HG02938 (cell line): ENCODE measurements around the gene MESD.
"Not testable (repeated sequence)": the region's sequence is repeated elsewhere in the genome, so short reads cannot be mapped to it uniquely, and the experiment has no call there.

Experiments used
- ATAC-seq: cut with Tn5 transposase; IDR thresholded peaks from one replicate; pipeline ENCODE4 v1.9.1; 2021; ENCODE audit warnings: mild to moderate bottlenecking, moderate library complexity; ENCODE audit not compliant: unreplicated experiment

The MESD gene

DNA sequence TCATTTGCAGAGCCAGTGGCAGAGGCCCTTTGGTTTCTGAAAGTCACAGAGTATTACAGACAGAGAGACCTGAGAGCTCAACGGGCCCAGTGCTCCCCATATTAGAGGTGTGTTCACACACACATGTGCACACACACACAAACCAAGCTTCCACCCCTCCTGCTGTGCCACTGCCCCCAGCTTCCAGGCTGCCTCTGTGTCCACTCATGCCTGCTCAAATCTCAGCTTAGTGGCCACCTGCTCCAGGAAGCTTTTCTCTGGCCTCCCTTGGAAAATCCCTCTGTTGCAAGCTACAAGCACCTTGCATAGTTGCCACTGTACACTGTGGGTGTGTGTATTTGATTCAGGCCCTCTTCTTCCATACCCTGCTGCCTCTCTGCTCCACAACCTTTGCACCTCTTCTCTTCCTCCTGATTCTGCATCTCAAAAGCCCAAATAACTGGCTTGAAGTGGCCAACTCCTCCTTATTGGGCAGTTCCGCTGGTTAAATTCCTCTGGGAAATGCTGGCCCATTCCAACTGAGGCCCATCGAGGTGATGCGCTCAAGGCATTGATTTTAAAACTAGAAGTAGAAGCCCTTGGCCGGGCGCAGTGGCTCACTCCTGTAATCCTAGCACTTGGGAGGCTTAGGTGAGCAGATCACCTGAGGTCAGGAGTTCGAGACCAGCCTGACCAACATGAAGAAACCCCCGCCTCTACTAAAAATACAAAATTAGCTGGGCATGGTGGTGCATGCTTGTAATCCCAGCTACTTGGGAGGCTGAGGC, 23.0 kb downstream of the MESD start:
- ATAC-seq, result no peak

DNA sequence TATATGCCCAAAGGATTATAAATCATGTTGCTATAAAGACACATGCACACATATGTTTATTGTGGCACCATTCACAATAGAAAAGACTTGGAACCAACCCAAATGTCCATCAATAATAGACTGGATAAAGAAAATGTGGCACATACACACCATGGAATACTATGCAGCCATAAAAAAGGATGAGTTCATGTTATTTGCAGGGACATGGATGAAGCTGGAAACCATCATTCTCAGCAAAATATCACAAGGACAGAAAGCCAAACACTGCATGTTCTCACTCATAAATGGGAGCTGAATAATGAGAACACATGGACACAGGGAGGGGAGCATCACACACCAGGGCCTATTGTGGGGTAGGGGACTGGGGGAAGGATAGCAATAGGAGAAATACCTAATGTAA, 24.2 kb downstream of the MESD start:
- not testable (repeated sequence) for ATAC-seq

- no peak for ATAC-seq
Measured at GRCh38 chr15:80958818-80959495, 30.7 kb downstream of the MESD start.

DNA sequence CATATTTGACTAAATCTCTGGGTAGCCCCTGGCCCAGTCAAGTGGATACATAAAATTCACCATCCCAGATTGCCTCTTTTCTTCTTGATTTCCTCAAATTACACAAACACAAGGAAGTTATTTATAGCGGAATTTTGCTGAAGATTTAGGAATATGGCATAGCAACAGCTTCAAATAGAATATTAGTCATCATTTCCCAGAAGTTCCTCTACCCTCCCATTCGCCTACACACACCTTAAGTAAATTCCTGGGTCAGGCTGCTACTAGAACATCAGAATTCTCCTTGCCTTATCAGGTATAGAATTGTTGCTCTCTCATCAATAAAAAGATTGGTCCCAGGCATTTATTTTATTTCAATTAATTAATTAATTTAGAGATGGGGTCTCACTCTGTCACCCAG, 31.6 kb downstream of the MESD start:
- ATAC-seq, result no peak

- ATAC-seq, result no peak
Measured at GRCh38 chr15:80957556-80957955, 32.1 kb downstream of the MESD start.

DNA sequence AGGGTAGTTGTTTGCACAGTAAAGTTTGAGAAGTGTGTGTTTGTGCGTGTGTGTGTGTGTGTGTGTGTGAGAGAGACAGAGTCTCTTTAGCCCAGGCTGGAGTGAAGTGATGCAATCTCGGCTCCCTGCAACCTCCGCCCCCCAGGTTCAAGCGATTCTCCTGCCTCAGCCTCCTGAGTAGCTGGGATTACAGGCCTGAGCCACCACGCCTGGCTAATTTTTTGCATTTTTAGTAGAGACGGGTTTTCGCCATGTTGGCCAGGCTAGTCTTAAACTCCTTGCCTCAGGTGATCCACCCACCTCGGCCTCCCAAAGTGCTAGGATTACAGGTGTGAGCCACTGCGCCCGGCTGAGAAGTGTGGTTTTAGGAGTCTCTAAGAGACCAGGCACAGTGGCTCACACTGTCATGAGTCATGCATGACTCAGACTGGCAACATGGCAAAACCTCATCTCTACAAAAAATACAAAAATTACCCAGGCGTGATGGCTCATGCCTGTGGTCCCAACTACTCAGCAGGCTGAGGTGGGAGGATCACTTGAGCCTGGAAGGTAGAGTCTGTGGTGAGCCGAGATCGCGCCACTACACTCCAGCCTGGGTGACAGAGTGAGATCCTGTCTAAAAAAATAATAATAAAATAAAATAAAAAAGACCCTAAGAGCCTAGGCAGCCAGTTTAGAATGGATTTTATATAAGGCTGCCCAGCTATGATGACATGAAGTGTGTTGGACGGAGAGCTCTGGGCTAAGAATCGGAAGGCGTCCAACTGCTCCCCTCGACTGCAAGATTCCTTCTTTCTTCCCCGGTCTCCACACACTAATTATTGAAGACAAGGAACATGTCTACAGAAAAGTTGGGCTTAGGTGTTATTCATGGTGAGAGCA, 33.8 kb downstream of the MESD start:
- not testable (repeated sequence) for ATAC-seq

DNA sequence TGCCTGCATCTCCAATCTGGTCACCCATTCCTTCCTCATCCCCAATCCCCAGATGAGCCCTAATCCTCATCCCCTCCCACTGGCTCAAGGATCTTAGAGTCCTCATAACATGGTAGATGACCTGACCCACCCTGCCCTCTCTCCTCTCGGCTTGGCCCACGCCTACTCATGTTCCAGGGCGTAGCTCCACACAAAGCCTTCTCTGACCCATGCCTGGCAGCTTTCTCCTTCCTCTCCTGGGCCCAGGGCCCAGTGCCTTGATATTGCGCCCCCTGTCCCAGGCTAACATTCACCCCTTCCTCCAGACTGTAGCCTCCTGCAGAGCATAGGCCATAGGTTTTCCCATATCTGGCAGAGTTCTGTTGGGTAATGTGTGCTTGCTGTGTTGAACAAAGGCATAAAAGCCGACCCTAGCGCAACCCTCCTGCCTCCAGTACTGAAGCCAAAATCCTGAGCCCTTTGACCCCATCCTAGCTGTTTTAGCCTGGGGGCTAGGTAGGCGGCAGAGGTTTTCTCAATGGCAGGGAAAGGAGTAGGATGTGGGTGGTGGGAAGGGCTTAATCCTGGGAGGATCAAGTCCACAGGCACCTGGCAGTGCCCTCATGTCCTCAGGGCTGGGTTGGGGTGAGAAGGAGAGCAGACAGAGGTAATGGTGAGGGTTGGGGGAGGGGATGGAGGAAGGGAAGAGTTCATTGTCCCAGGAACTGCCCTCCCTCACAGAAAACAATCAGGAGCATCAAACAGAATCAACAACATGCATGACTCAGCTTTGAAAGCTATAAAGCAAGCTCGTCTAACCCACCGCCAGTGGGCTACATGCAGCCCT, 35.5 kb downstream of the MESD start:
- no peak for ATAC-seq

DNA sequence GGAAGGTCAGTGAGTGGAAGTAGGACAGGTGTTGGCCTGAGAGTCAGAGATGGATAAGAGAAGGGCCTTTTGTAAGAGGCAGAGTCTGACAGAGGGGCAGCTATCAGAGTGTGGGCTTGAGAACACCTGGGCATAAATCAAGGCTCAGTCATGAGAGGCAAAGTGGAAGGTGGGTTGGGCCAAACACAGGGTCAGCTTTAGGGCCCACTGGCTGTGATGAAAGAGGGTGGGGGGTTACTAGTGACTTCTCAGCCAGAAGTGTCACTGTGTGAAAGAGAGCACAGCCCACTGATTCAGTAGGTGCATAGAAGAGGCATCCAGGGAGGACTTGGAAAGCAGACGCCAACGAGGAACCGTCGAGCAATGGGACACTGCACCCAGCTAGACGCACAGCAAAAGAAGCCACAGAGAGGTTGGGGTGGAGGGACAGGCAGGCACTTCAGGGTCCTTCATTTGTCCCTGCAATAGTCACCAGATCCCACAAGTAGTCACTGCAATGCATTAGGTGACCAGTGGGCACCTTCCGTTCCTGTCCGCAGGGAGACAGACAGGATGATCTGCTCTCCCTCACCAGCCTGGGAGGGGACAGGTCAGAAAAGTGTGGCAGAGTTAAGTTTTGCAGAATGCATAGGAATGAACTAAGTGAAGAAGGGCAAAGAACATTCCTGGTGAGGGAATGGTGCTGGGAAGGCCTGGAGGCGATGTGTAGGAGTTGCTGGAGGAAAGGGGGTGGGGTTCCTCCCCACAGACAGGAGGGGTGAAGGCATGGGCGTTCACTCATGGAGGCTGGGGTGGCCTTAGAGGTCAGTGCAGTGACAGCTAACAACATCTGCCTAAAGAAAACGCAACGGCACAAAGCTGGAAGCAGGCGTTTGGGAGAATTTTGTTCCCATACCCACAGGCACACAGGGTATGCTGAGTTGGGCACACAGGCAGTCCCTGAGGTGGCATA, 36.3 kb downstream of the MESD start:
- ATAC-seq, result no peak

GRCh38 chr15:80951941-80952340, 37.7 kb downstream of the MESD start:
- ATAC-seq, result no peak

DNA sequence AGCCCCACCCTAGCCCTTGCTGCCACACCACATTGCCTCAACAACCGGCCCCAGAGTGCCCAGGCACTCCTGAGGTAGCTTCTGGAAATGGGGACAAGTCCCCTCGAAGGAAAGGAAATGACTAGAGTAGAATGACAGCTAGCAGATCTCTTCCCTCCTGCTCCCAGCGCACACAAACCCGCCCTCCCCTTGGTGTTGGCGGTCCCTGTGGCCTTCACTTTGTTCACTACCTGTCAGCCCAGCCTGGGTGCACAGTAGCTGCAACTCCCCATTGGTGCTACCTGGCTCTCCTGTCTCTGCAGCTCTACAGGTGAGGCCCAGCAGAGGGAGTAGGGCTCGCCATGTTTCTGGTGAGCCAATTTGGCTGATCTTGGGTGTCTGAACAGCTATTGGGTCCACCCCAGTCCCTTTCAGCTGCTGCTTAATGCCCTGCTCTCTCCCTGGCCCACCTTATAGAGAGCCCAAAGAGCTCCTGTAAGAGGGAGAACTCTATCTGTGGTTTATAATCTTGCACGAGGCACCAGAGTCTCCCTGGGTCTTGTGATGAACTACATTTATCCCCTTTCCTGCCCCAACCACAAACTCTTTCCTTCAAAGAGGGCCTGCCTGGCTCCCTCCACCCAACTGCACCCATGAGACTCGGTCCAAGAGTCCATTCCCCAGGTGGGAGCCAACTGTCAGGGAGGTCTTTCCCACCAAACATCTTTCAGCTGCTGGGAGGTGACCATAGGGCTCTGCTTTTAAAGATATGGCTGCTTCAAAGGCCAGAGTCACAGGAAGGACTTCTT, 39.1 kb downstream of the MESD start:
- no peak for ATAC-seq

- no peak for ATAC-seq
Measured at GRCh38 chr15:80949756-80950155, 39.9 kb downstream of the MESD start.

DNA sequence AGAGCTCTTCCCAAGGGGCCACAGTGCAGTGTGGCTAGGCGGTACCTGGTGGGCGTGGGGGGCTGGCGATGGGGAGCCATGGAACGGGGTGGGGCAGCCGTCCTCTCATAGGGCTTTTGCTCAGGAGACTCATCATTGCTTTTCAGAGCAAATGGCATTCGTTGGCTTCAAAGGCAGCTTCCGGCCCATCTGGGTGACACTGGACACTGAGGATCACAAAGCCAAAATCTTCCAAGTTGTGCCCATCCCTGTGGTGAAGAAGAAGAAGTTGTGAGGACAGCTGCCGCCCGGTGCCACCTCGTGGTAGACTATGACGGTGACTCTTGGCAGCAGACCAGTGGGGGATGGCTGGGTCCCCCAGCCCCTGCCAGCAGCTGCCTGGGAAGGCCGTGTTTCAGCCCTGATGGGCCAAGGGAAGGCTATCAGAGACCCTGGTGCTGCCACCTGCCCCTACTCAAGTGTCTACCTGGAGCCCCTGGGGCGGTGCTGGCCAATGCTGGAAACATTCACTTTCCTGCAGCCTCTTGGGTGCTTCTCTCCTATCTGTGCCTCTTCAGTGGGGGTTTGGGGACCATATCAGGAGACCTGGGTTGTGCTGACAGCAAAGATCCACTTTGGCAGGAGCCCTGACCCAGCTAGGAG, 40.8 kb downstream of the MESD start:
- ATAC-seq, result no peak

- no peak for ATAC-seq
Measured at GRCh38 chr15:80946576-80946975, 43.0 kb downstream of the MESD start.

DNA sequence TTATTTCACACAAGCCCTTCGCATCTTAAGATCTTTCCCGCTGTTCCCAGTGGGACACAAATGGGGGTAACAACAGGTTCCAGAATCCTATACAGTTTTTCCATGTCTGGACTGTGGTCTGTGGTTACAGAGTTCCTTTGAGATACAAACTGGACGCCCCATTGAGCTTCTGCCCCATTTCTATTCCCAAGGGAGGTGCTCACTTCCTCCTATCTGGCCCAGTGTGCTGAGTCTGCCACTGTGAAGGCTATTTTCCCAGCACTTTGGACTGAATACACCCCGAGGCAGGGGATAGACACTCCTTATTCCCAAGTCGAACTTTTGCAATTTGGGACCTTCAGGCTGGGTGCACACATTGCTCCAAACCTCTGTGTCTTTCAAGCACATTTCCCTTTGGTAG, 44.0 kb downstream of the MESD start:
- ATAC-seq, result no peak

DNA sequence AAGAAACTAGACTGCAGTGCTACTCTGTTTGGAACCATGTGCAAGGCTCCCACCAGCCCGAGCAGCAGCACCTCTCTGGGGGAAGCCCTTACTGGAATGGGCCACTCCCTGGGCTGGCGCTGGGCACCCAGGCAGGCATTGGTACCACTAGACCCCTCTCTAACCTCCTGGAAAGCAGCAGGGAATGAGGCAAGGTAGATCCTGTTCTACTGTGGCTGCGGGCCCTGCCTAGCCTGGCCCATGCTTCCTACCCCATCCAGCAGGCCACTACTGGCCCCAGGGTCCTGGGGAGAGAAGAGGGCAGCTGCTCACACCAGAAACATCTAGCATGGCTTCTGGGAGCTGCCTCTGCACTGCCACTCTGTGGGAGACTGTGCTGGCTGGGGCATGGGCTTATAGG, 44.8 kb downstream of the MESD start:
- ATAC-seq, result no peak

GRCh38 chr15:80942746-80943565, 46.7 kb downstream of the MESD start:
- ATAC-seq, result no peak

- no peak for ATAC-seq
Measured at GRCh38 chr15:80942266-80942665, 47.4 kb downstream of the MESD start.
